Activated T-helper 1 cell treated with anti-CD3 and anti-CD28 coated beads, Interleukin-12 subunit alpha, Interleukin-12 subunit beta, Interleukin-2, Interleukin-4 antibody, amounts not matched to agents 30 ng/mL and 10 ng/mL and 1 ng/mL, durations not matched to agents 14 hours and 24 hours and 36 hours (primary cell): ENCODE results near the gene ATOX1. TPM values are rescaled to one million over a fixed set of nuclear protein-coding genes. Genes with fewer than 3 reads are reported as not detected.
"Not testable (repeated sequence)": the region's sequence is repeated elsewhere in the genome, so short reads cannot be mapped to it uniquely, and the experiment has no call there.

Experiments used
- DNase-seq: peaks from one replicate; pipeline ENCODE4 v3.0.0; 2021; ENCODE audit warnings: low spot score
- H3K27ac Mint-ChIP-seq: one replicate; pipeline ENCODE4 v1.8.0; 2021; ENCODE audit warnings: mild to moderate bottlenecking, mixed read lengths
- H3K27me3 Mint-ChIP-seq: one replicate; pipeline ENCODE4 v1.8.0; 2022; ENCODE audit warnings: mild to moderate bottlenecking, moderate library complexity, mixed read lengths; ENCODE audit not compliant: insufficient read depth
- H3K36me3 Mint-ChIP-seq: one replicate; pipeline ENCODE4 v1.8.0; 2021; ENCODE audit warnings: low read depth, mixed read lengths
- H3K4me1 Mint-ChIP-seq: one replicate; pipeline ENCODE4 v1.8.0; 2021; ENCODE audit warnings: low read depth, mixed read lengths
- H3K4me3 Mint-ChIP-seq: one replicate; pipeline ENCODE4 v1.8.0; 2021; ENCODE audit warnings: mild to moderate bottlenecking, moderate library complexity, mixed read lengths
- H3K9me3 Mint-ChIP-seq: one replicate; pipeline ENCODE4 v1.8.0; 2021; ENCODE audit warnings: mixed read lengths
- intact Hi-C: fragments of 100-400 bp; cut with micrococcal nuclease; formaldehyde crosslinking; loops from one replicate; pipeline ENCODE4 v1.15.1; 2024
- total RNA-seq: library from RNA; stranded (reverse); gene quantifications from 2 replicates; pipeline ENCODE4 v1.2.3, GENCODE V29; 2022

The ATOX1 gene
- total RNA-seq, 1 donor from 2014 or later: 83.7 TPM

DNA sequence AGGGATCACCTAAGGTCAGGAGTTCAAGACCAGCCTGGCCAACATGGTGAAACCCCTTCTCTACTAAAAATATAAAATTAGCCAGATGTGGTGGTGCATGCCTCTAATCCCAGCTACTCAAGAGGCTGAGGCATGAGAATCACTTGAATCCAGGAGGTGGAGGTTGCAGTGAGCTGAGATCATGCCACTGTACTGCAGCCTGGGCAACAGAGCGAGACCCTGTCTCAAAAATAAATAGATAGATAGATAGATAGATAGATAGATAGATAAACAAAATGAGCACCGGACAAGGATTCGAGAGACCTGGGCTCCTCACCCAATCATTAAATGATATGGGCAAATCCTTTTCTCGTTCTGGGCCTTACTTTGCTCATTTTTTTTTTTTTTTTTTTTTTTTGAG lies 60.4 kb downstream of the ATOX1 start:
- H3K27ac Mint-ChIP-seq, DNase-seq, intact Hi-C loops, H3K36me3 Mint-ChIP-seq, H3K27me3 Mint-ChIP-seq, H3K4me3 Mint-ChIP-seq, H3K4me1 Mint-ChIP-seq, H3K9me3 Mint-ChIP-seq: not testable (repeated sequence)

DNA sequence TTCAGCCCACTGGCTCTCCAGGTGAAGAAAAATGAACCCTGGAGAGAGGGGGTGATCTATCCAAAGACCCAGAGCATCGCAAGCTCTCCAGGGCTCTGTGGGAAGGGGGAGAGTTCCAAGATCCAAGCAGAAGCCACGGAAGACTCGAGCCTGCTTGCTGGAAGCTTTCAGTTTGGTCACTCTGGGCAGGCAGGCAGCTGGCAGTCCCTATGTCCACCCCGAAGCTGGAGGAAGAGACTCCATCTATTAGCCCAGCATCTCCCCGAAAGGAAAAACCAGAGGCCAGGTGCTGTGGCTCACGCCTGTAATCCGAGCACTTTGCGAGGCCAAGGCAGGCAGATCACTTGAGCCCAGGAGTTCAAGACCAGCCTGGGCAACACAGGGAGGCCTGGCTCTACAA lies 61.0 kb downstream of the ATOX1 start:
- H3K27me3 Mint-ChIP-seq: peaks cover 6% of the 10 kb centered on the region
- intact Hi-C loops: no loop called here
- H3K4me1 Mint-ChIP-seq: no peaks in the 10 kb centered on the region

DNA sequence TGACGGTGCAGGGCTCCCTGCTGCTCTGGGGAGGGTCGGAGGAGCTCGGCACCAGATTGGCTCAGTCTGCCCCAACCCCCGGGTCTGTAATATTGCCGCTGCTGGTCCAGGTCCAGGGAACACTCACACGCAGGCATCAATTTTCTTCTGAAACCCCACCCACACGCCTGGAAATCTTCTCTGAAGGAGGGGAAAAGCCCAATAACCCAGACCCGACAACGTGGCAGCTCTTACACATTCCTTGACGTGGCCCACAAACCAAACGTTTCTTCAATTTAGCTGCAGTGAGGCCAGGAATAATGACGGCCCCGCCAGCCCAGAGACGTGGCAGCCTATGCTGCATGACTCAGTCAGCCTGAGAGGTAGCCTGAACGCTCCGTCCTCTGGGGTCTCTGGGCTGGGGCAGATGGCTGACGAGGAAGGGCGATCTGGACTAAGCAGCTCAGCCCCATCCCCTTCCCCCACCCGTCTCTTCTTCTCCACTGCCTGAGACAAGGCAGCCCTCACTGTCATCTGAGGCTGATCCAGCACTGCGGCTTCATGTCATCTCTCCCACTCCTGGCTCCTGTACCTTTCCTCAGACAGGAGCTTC lies 61.9 kb downstream of the ATOX1 start:
- no peaks in the 10 kb centered on the region for H3K36me3 Mint-ChIP-seq
- H3K4me1 Mint-ChIP-seq: no peaks in the 10 kb centered on the region
- H3K27ac Mint-ChIP-seq: no peak overlapping the region
- H3K4me3 Mint-ChIP-seq: no peak overlapping the region
- peaks cover 8% of the 10 kb centered on the region for H3K27me3 Mint-ChIP-seq
- intact Hi-C loops: no loop called here
- no peak for DNase-seq
- H3K9me3 Mint-ChIP-seq: no peaks in the 10 kb centered on the region

More for the DNA sequence above, 61.0 kb downstream of the ATOX1 start:
- H3K9me3 Mint-ChIP-seq: no peaks in the 10 kb centered on the region
- H3K36me3 Mint-ChIP-seq: no peaks in the 10 kb centered on the region
- no peak overlapping the region for H3K4me3 Mint-ChIP-seq
- no peak overlapping the region for H3K27ac Mint-ChIP-seq
- DNase-seq: no peak

DNA sequence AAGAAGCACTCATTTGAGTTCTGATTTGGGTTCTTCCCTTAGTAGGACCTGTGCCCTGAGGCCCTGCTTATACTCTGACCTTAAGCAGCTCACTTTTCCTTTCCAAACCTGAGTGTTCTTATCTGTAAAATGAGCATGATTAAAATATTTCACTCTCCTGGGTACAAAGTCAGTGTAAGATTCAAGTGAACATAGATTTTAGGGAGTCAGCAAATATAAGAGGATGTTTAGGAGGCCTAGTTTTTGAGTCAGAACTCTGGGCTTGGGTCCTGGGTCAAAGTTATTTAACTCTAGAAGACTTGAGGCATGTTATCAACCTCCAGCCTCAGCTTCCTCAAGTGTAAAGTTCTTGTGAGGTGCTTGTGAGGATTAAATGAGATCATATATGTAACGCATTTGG lies 63.0 kb downstream of the ATOX1 start:
- Mint-ChIP-seq H3K27me3 (peaks cover 8% of the 10 kb centered on the region), H3K4me1 (no peaks in the 10 kb centered on the region), H3K4me3 (no peak overlapping the region), H3K36me3 (no peaks in the 10 kb centered on the region), H3K27ac (no peak overlapping the region), H3K9me3 (no peaks in the 10 kb centered on the region)
- intact Hi-C loops: no loop called here
- no peak for DNase-seq

DNA sequence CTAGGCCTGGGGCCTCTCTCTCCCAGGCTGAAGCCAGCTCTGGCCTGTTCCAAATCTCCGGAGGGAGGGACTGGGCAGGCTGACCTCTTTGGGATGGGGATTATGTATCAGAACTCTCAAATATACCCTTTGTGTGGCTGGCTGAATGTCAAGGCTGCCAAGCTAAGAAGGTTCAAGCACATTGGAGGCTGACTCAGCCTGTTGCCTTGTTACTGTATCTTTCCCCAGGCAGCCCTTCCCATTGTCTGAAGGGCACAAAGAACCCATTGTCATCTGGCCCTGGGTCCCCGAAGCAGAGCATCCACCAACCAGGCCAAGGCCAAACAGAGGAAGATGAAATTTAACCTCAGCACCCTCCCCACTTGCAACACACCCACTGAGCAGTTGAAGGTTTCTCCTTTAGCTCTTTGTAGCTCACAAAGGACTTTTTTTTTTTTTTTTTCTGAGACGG lies 64.4 kb downstream of the ATOX1 start:
- DNase-seq: no peak
- Mint-ChIP-seq H3K36me3 (no peaks in the 10 kb centered on the region), H3K27ac (no peak overlapping the region), H3K4me1 (no peaks in the 10 kb centered on the region), H3K4me3 (no peak overlapping the region), H3K27me3 (peaks cover 10% of the 10 kb centered on the region), H3K9me3 (no peaks in the 10 kb centered on the region)
- intact Hi-C loops: no loop called here

Other genes starting within 250 kb of the ATOX1 start
- gene FAT2, start 167.3 kb downstream of the ATOX1 start, total RNA-seq: not detected in 2 replicates
- not detected in 2 replicates for gene SPARC, start 71.7 kb downstream of the ATOX1 start, total RNA-seq
- gene G3BP1, start 13.3 kb upstream of the ATOX1 start, total RNA-seq: 340 and 348 TPM in 2 replicates
- not detected in 2 replicates for gene GLRA1, start 166.2 kb upstream of the ATOX1 start, total RNA-seq